Testis (tissue), 2 donors: ENCODE results near the gene SRGN.

Experiments used
- CTCF ChIP-seq, 3 experiments: fragments of 450-650 bp in 2 of 3; fragments of 200-600 bp in 1 of 3; sonication (generic) in 1 of 3; IDR thresholded peaks; one replicate each; pipeline ENCODE4 v1.5.1; 2016 to 2019; ENCODE audit warnings: antibody characterized with exemption in 3 of 3, mild to moderate bottlenecking in 2 of 3, moderate library complexity in 1 of 3
- POLR2A ChIP-seq: fragments of 450-650 bp; IDR thresholded peaks from one replicate; pipeline ENCODE4 v1.6.1; 2017; ENCODE audit warnings: antibody characterized with exemption, mild to moderate bottlenecking, moderate library complexity

DNA sequence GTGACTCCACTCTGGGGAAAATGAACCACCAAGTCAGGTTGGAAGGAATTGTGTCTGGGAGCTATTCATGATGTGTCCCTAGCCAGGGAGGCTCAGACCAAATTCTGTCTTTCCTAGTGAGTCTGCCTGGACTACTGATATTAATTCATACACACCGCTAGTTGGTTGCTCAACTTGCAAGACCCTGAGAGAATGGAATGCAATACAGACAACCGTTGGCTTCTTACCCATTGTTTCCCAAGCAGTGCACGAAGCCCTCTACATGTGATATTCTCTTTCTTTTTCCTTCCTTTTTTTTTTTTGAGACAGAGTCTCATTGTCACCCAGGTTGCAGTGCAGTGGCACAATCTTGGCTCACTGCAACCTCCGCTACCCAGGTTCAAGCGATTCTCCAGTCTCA is 19.4 kb upstream of the SRGN start:
- TF ChIP-seq POLR2A (no peak), CTCF (IDR thresholded peaks at IDR 0.05) (no peak)
